ENCODE data around the gene CSRNP3. TPM values are rescaled to one million over a fixed set of nuclear protein-coding genes. Genes with fewer than 3 reads are reported as not detected.

CSRNP3 gene
- polyA plus RNA-seq, 2 of the 4 experiments (the other 2 are of a cell fraction): 0.05 to 0.25 TPM

GRCh38 chr2:165494573-165494972 is 25.1 kb downstream of the CSRNP3 start:
- no peaks in the 10 kb centered on the region for H3K9me3 ChIP-seq
- ChIA-PET CTCF (no interaction called here), POLR2A (no interaction called here)
- TF ChIP-seq JUNB (IDR thresholded peaks at IDR 0.05): no peak
- no peak for TF ChIP-seq NR3C1 (IDR thresholded peaks at IDR 0.05)
- no peak for TF ChIP-seq CTCF (IDR thresholded peaks at IDR 0.05)
- no peak for TF ChIP-seq NPAS2 (CRISPR knock-in tag; IDR thresholded peaks at IDR 0.05; ENCODE audit: borderline replicate concordance)
- no peak for TF ChIP-seq CBX8 (IDR thresholded peaks at IDR 0.05)
- no peak for TF ChIP-seq PHF8 (IDR thresholded peaks at IDR 0.05; ENCODE audit: borderline replicate concordance, low read depth)
- no peak for TF ChIP-seq HEYL (CRISPR knock-in tag; IDR thresholded peaks at IDR 0.05)
- no peak for TF ChIP-seq CEBPB (IDR thresholded peaks at IDR 0.05)
- no peak for TF ChIP-seq ZSCAN20 (CRISPR knock-in tag; IDR thresholded peaks at IDR 0.05)
- no peak for TF ChIP-seq CBX2 (IDR thresholded peaks at IDR 0.05; ENCODE audit: borderline replicate concordance, low read depth)
- TF ChIP-seq JUN (IDR thresholded peaks at IDR 0.05): no peak
- TF ChIP-seq ZC3H11A (IDR thresholded peaks at IDR 0.05): no peak
- TF ChIP-seq MAFK (IDR thresholded peaks at IDR 0.05; ENCODE audit: partially characterized antibody): no peak
- TF ChIP-seq FOSL2 (IDR thresholded peaks at IDR 0.05): no peak
- no peak for TF ChIP-seq FOSL2 (CRISPR knock-in tag; IDR thresholded peaks at IDR 0.05)
- no peak for TF ChIP-seq HOXA7 (CRISPR knock-in tag; IDR thresholded peaks at IDR 0.05)
- no peak for TF ChIP-seq TFCP2L1 (CRISPR knock-in tag; IDR thresholded peaks at IDR 0.05)
- no peak overlapping the region for H3K4me2 ChIP-seq
- H3K27ac ChIP-seq: no peak overlapping the region
- ATAC-seq (no peak), FAIRE-seq (no peak), DNase-seq (ENCODE audit: low read depth in 1 of 2, low spot score in 1 of 2) (no peak)
- WGBS (ENCODE audit: missing lambda C conversion rate): 7% methylated on average over 4 of the region's 4 CpGs
- H3K4me3 ChIP-seq: no peak overlapping the region
- no peaks in the 10 kb centered on the region for H3K4me1 ChIP-seq

- TF ChIP-seq ZSCAN20 (CRISPR knock-in tag; IDR thresholded peaks at IDR 0.05): no peak
- no peak for TF ChIP-seq HEYL (CRISPR knock-in tag; IDR thresholded peaks at IDR 0.05)
- no peak for TF ChIP-seq PBX3 (IDR thresholded peaks at IDR 0.05)
- no peak for TF ChIP-seq REST (IDR thresholded peaks at IDR 0.05)
- TF ChIP-seq MAZ (IDR thresholded peaks at IDR 0.05; ENCODE audit: borderline replicate concordance, low read depth, low read length): no peak
- TF ChIP-seq POLR2AphosphoS2 (conservative IDR thresholded peaks at IDR 0.05; ENCODE audit: low read length): no peak
- TF ChIP-seq ESRRA (IDR thresholded peaks at IDR 0.05; ENCODE audit: borderline replicate concordance, low read length): no peak
- TF ChIP-seq HDAC2 (IDR thresholded peaks at IDR 0.05): no peak
- TF ChIP-seq BCL3 (IDR thresholded peaks at IDR 0.05): no peak
- no peak for TF ChIP-seq FOSB (CRISPR knock-in tag; IDR thresholded peaks at IDR 0.05)
- no peak for TF ChIP-seq ATOH8 (CRISPR knock-in tag; IDR thresholded peaks at IDR 0.05; ENCODE audit: low read depth)
- H3K9me3 ChIP-seq: no peaks in the 10 kb centered on the region
- H3K4me2 ChIP-seq: no peak overlapping the region
- ATAC-seq (no peak), FAIRE-seq (no peak), DNase-seq (ENCODE audit: low read depth in 1 of 2, low spot score in 1 of 2) (no peak)
- 10% methylated on average over 3 of the region's 3 CpGs for WGBS (ENCODE audit: missing lambda C conversion rate)
- no peak overlapping the region for H3K4me3 ChIP-seq
- H3K4me1 ChIP-seq: no peaks in the 10 kb centered on the region
- ChIA-PET POLR2A (no interaction called here), CTCF (no interaction called here)
- no peak overlapping the region for H3K27ac ChIP-seq
Observed at GRCh38 chr2:165497659-165498317, 28.3 kb downstream of the CSRNP3 start.
